Gastrocnemius medialis (tissue), 4 donors: ENCODE data around the gene PBX4. TPM values are rescaled to one million over a fixed set of nuclear protein-coding genes. Genes with fewer than 3 reads are reported as not detected.

Source experiments
- ATAC-seq, 2 donors: fragments of 150-250 bp; one replicate each; pipeline ENCODE4 v1.9.1; 2016
- DNase-seq, 2 donors: peaks; one replicate each; pipeline ENCODE4 v3.0.0-alpha.2; 2019
- H3K27ac ChIP-seq, 4 donors: fragments of 200-600 bp; sonication (generic); 1 replicate in 1 of 4; 2 replicates in 3 of 4; pipeline ENCODE4 v1.5.1; 2016 to 2018; ENCODE audit warnings: mild to moderate bottlenecking in 2 of 4, moderate library complexity in 1 of 4
- H3K27me3 ChIP-seq, 3 donors: fragments of 200-600 bp; sonication (generic) in 2 of 3; 1 replicate in 1 of 3; 2 replicates in 2 of 3; pipeline versions ENCODE4 v1.5.1 to v1.6.0; 2016 to 2019; ENCODE audit warnings: mild to moderate bottlenecking in 1 of 3, moderate library complexity in 1 of 3
- H3K36me3 ChIP-seq, 2 donors: fragments of 200-600 bp; sonication (generic) in 1 of 2; one replicate each; pipeline ENCODE4 v1.5.1; 2017 to 2018
- H3K4me1 ChIP-seq, 2 donors: fragments of 200-600 bp; sonication (generic) in 1 of 2; one replicate each; pipeline ENCODE4 v1.5.1; 2016 to 2017; ENCODE audit warnings: mild to moderate bottlenecking in 2 of 2
- H3K4me3 ChIP-seq, 4 donors: fragments of 200-600 bp; sonication (generic) in 3 of 4; 1 replicate in 1 of 4; 2 replicates in 3 of 4; pipeline ENCODE4 v1.5.1; 2016 to 2019; ENCODE audit warnings: mild to moderate bottlenecking in 2 of 4
- H3K9me3 ChIP-seq, 3 donors: fragments of 200-600 bp; sonication (generic) in 2 of 3; 1 replicate in 1 of 3; 2 replicates in 2 of 3; pipeline ENCODE4 v1.5.1; 2016 to 2019
- POLR2A ChIP-seq, 2 donors: fragments of 450-650 bp; IDR thresholded peaks; one replicate each; pipeline ENCODE4 v1.6.1; 2017; ENCODE audit warnings: antibody characterized with exemption in 2 of 2, mild to moderate bottlenecking in 2 of 2, moderate library complexity in 2 of 2
- in situ Hi-C, 4 donors: fragments of 200-750 bp; cut with MboI; loops; one replicate each; pipeline versions ENCODE4 v1.15.0 to v1.8.0; 2017; ENCODE audit warnings: low sequenced_read_pairs in 4 of 4
- intact Hi-C: fragments of 100-400 bp; cut with DNase I; formaldehyde crosslinking; loops from one replicate; pipeline ENCODE4 v1.15.1; 2023; ENCODE audit warnings: low total_unique reads
- total RNA-seq, 4 donors: library from RNA; depleted of rRNA; stranded (reverse); fragments of >200 nt; gene quantifications; one replicate each; pipeline versions ENCODE4 v1.1.0 to v1.2.3, GENCODE V29; 2016
- TF ChIP-seq, protein P1 (sequence below), 5 experiments: fragments of 450-650 bp in 3 of 5; fragments of 200-600 bp in 2 of 5; sonication (generic) in 2 of 5; IDR thresholded peaks in 4 of 5; conservative IDR thresholded peaks in 1 of 5; 1 replicate in 4 of 5; 2 replicates in 1 of 5; pipeline ENCODE4 v1.5.1; 2016 to 2019; ENCODE audit warnings: antibody characterized with exemption in 5 of 5, mild to moderate bottlenecking in 3 of 5, moderate library complexity in 3 of 5

The PBX4 gene
- total RNA-seq, 4 donors from 2014 or later = not detected

DNA sequence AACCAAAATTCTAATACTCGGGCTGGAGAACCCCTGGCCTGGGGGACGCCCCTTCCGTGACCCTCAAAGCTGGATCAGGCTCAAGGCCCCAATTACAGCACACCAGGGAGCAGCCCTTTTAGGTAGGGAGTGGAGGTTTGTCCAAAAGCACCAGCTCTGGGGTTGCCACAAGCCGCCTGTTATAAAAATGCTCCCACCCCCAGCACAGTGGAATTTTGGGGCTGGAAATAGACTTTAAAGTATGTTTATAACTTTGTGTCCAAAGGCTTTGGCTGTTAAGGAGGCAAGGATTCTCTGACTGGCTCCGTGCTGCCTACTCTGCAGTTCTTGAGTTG is 25.5 kb upstream of the PBX4 start:
- peaks cover 3 to 10% of the 10 kb centered on the region in 2 donors for H3K4me1 ChIP-seq
- no peak for ATAC-seq
- H3K4me3 ChIP-seq = peak overlapping the region in 3 of 4 donors; percentile 64 to 78 (median 73)
- in situ Hi-C loops (loop anchor here in 3 of 4 donors (5.0 to 10.0 kb wide), 3 partner anchors 109 to 119 kb away; partner anchors contain the start of genes CILP2 (in 1 of the 3) and YJEFN3 (in 1 of the 3)), intact Hi-C loops (loop anchor here (1.0 kb wide), 1 partner anchor 112 kb away; no protein-coding TSS in a partner anchor)
- no peaks in the 10 kb centered on the region for H3K9me3 ChIP-seq
- TF ChIP-seq POLR2A (IDR thresholded peaks at IDR 0.05) = no peak
- TF ChIP-seq, protein P1, sequence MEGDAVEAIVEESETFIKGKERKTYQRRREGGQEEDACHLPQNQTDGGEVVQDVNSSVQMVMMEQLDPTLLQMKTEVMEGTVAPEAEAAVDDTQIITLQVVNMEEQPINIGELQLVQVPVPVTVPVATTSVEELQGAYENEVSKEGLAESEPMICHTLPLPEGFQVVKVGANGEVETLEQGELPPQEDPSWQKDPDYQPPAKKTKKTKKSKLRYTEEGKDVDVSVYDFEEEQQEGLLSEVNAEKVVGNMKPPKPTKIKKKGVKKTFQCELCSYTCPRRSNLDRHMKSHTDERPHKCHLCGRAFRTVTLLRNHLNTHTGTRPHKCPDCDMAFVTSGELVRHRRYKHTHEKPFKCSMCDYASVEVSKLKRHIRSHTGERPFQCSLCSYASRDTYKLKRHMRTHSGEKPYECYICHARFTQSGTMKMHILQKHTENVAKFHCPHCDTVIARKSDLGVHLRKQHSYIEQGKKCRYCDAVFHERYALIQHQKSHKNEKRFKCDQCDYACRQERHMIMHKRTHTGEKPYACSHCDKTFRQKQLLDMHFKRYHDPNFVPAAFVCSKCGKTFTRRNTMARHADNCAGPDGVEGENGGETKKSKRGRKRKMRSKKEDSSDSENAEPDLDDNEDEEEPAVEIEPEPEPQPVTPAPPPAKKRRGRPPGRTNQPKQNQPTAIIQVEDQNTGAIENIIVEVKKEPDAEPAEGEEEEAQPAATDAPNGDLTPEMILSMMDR (IDR thresholded peaks at IDR 0.05 in 4 of 5, conservative IDR thresholded peaks at IDR 0.05 in 1 of 5) = peak in 2 of 5 experiments; percentile 7 to 23
- no peak overlapping the region for H3K27ac ChIP-seq
- H3K36me3 ChIP-seq = peaks cover 0 to 35% of the 10 kb centered on the region in 2 donors
- DNase-seq = no peak
- H3K27me3 ChIP-seq = peaks cover 0 to 4% (median 3%) of the 10 kb centered on the region in 3 donors

DNA sequence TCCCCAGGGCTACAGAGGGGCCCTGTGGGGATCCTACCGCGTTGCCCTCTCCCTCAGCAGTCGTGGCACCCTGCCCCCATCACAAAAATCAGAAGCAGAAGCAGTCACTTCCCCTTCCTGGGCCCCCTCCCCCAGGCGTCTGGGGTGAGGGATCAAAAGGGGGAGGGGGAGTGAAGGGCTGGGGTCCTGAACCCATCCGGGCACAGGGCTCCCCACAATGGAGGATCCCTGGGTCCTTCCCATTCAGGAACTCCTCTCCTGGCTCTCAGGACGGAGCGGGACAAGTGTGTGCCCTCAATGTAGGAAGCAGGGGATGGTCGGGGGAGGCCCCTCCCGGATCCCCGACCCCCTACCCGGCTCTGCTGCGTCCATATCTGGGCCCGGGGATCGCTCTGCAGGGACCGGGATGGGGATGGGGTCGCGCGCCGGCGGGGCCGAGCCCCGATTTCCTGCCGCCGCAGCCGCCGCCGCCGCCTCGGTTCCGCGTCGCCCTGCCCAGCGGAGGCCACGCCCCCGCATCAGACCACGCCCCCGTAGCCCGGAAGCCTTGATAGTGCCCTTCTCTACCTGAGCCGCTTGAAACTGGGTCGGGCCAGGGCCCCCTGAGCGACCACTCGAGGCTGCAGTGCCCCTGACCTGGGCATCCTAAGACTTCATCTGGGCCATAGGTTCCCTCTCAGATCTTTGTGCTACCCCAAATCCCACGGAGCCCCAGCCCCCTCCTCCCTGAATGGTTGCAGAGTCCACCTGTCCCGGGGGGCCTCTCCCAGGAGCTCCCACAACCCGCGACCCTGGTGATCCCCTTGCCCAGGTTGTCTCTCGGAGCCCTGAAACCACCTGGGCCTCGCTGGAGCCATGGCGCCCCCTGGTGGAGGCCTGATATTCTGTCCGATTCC is 24.9 kb upstream of the PBX4 start, which contains the start of gene GMIP:
Gene GMIP, minus strand, starts transcription at position 500 of the 896 bp plus-strand sequence. Its CDS starts 128 bp downstream, at position 372.
- DNase-seq (peak; percentile 16 to 39), ATAC-seq (peak; percentile 68 to 69)
- H3K36me3 ChIP-seq = peaks cover 0 to 35% of the 10 kb centered on the region in 2 donors
- intact Hi-C loops (loop anchor here (1.0 kb wide), 1 partner anchor 111 kb away; no protein-coding TSS in a partner anchor), in situ Hi-C loops (loop anchor here in 3 of 4 donors (5.0 to 10.0 kb wide), 3 partner anchors 109 to 119 kb away; partner anchors contain the start of genes CILP2 (in 1 of the 3) and YJEFN3 (in 1 of the 3))
- peaks cover 0 to 4% (median 3%) of the 10 kb centered on the region in 3 donors for H3K27me3 ChIP-seq
- H3K9me3 ChIP-seq = no peaks in the 10 kb centered on the region
- H3K4me1 ChIP-seq = peaks cover 3 to 10% of the 10 kb centered on the region in 2 donors
- H3K4me3 ChIP-seq = peak within 1 kb of the TSS; percentile 55 to 78 (median 68)
- H3K27ac ChIP-seq = peak within 1 kb of the TSS in 1 of 4 donors; percentile 33
- TF ChIP-seq, protein P1 (IDR thresholded peaks at IDR 0.05 in 4 of 5, conservative IDR thresholded peaks at IDR 0.05 in 1 of 5) = peak; percentile 53 to 89 (median 81)
- peak in 1 of 2 donors; percentile 18 for TF ChIP-seq POLR2A (IDR thresholded peaks at IDR 0.05)

DNA sequence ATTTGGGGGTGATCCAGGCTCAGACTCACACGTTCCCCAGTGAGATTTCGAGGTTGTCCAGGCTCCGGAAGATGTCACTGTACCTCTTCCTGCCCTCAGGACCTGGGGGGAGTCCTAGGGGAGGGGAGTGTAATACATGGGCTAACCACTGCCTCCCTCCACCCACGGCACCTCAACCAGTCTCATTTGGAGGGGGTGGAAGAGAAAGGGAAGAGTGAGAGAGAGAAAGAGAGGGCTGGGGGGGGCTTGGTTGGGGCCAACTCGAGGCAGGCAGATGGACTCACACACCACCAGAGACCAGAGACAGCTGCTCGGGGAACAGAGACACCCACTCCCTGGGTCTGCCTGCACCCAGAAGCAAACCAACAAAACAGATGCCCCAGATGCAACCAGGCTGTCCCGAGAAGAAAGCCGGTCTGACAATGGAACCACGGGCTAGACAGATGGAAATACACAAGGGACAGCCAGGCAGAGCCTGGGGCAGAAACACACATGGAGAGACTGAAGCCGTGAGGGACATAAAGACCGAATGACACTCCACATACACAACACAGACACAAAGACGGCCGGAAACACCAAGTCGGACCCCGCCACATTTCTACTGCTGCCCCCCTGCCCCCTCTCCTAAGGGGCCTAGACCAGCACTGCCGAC is 24.1 kb upstream of the PBX4 start:
- peak overlapping the region in 1 of 4 donors; percentile 33 for H3K27ac ChIP-seq
- H3K4me3 ChIP-seq = peak overlapping the region; percentile 55 to 78 (median 68)
- in situ Hi-C loops (loop anchor here in 3 of 4 donors (5.0 to 10.0 kb wide), 3 partner anchors 108 to 118 kb away; partner anchors contain the start of genes CILP2 (in 1 of the 3) and YJEFN3 (in 1 of the 3)), intact Hi-C loops (no loop called here)
- peaks cover 0 to 28% of the 10 kb centered on the region in 2 donors for H3K36me3 ChIP-seq
- H3K9me3 ChIP-seq = no peaks in the 10 kb centered on the region
- no peak for DNase-seq
- TF ChIP-seq, protein P1 (IDR thresholded peaks at IDR 0.05 in 4 of 5, conservative IDR thresholded peaks at IDR 0.05 in 1 of 5) = no peak
- TF ChIP-seq POLR2A (IDR thresholded peaks at IDR 0.05) = no peak
- ATAC-seq = no peak
- peaks cover 3 to 10% of the 10 kb centered on the region in 2 donors for H3K4me1 ChIP-seq
- H3K27me3 ChIP-seq = peaks cover 0 to 4% (median 3%) of the 10 kb centered on the region in 3 donors

DNA sequence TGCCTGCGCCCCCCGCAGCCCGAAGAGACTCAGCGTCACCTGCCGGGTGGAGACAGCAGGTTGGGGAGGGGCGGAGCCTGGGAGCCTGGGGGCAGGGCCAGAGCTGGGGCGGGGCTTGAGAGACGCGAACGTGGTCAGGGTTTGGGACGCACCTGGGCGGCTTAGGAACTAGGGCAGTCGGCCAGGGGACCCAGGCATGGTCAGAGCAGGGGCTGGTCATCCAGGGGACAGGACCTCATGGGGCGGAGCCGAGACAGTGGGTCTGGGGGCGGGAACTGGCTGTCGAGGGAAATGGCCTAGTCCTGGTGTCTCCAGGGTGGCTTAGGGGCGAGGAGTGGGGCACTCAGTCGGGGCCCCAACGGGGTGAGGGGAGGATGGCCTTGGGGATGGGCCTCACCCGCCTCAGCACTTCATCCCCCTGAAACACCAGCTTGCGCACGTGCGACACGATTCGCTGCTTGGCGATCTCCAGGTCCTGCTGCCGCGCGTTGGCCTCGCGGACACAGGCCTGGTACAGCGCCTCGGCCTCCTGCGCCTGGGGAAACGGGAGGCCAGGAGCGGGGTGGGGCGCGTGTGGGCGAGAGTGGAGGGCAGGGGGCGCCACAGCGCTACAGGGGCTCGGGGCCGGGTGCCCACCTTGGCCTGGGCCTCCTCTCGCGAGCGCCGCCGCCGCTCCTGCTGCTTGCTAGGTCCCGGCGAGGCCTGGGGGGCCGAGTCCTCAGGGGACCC is 19.2 kb upstream of the PBX4 start:
- ATAC-seq (no peak), DNase-seq (no peak)
- no peak overlapping the region for H3K27ac ChIP-seq
- in situ Hi-C loops (no loop called here), intact Hi-C loops (no loop called here)
- TF ChIP-seq, protein P1 (IDR thresholded peaks at IDR 0.05 in 4 of 5, conservative IDR thresholded peaks at IDR 0.05 in 1 of 5) = no peak
- no peak for TF ChIP-seq POLR2A (IDR thresholded peaks at IDR 0.05)
- no peaks in the 10 kb centered on the region for H3K36me3 ChIP-seq
- H3K4me3 ChIP-seq = no peak overlapping the region
- H3K27me3 ChIP-seq = no peaks in the 10 kb centered on the region
- H3K9me3 ChIP-seq = no peaks in the 10 kb centered on the region
- H3K4me1 ChIP-seq = no peaks in the 10 kb centered on the region
